HG03571 (cell line): Measurements from ENCODE around the gene TMEM108.

Experiments
- ATAC-seq: cut with Tn5 transposase; IDR thresholded peaks from one replicate; pipeline ENCODE4 v1.9.1; 2021; ENCODE audit not compliant: unreplicated experiment

Gene TMEM108

GRCh38 chr3:133271539-133271938 is 233.3 kb downstream of the TMEM108 start:
- no peak for ATAC-seq

DNA sequence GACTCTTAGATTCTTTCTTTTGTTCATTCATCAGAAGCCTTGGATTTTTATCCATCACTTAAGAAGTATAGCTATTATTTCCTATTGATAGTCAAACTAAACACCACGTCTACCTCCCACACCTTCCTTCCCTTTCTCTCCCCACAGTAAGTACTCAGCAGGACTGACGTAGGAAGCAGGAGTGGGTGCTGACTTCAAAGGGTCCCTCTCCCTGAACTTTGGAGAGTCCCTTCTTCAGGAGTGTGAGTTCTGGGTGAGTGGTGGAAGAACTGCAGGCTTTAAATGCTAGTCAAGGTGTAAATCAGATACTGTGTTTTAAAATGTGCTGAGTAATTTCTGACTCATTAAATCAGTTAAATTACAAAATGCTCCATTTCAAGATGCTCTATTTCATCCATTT is 235.2 kb downstream of the TMEM108 start:
- ATAC-seq: no peak

GRCh38 chr3:133274477-133274876 is 236.3 kb downstream of the TMEM108 start:
- ATAC-seq: no peak

GRCh38 chr3:133276594-133276993 is 238.4 kb downstream of the TMEM108 start:
- no peak for ATAC-seq

DNA sequence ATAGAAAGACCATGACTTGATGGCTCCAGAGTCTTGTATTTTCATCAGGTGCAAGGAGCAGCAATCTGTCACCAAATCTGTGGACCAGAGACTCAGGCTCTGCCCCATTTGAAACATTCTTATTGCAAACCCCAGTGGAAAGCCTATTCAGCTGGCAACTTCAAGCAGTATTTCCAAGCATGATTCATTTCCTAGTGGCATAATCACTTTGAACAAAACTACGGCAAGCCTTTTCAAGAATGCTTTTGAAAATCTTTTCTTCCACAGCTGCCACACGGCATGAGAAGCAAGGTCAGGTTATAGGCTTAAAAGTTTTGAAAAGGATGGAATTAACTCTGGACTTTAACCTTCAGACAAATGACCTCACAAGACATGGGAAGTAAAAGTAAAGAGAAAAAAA is 239.6 kb downstream of the TMEM108 start:
- ATAC-seq: no peak

DNA sequence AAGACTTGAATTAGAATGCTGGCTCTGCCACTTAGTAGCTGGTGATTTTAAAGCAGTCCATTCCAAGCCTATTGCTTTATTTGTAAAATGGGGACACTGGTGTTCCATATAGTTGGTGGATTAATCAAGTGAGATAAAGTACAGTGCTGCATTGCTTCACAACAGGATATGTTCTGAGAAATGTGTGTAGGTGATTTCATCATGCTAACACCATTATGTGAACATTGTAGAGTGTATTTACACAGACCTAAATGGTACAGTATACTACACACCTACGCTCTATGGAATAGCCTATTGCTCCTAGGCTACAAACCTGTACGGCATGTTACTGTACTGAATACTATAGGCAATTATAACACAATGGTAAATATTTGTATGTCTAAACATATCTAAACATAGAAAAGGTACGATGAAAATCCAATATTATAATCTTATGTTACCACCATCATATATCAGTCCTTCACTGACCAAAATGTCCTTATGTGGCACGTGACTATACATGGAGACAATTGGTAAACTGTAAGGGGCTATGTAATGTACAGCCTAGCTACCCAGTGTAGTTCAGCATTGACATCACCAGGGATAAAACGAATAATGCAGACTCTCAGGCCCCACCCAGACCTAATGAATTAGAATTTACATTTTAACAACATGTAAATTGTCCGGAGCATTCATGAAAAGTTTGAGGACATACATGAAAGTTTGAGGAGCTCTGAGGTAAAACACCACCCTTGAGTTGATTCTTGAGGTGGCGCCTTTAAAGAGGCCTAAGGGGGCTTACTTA is 240.3 kb downstream of the TMEM108 start:
- no peak for ATAC-seq

GRCh38 chr3:133280586-133280985 is 242.4 kb downstream of the TMEM108 start:
- no peak for ATAC-seq

DNA sequence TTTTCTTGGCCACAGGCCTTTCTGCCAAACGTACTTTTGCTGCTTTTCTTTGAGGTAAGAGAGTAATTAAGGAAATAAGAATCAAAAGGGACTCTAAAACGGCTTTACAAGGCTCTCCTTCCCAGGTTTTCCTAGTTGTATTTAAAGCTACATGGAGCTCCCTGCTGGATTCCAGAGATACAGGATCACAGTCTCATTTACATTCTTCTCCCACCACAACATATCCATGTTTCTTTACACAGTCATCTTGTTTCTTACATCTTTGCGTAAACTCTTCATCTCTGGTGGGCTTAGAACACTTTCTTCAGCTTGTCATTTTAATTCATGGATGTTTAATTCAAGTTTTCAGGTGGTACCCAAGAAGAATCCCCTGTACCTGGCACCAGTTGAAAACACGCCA is 244.0 kb downstream of the TMEM108 start:
- ATAC-seq: no peak

GRCh38 chr3:133283958-133284807 is 246.0 kb downstream of the TMEM108 start:
- no peak for ATAC-seq

GRCh38 chr3:133289322-133289721 is 251.1 kb downstream of the TMEM108 start:
- no peak for ATAC-seq

DNA sequence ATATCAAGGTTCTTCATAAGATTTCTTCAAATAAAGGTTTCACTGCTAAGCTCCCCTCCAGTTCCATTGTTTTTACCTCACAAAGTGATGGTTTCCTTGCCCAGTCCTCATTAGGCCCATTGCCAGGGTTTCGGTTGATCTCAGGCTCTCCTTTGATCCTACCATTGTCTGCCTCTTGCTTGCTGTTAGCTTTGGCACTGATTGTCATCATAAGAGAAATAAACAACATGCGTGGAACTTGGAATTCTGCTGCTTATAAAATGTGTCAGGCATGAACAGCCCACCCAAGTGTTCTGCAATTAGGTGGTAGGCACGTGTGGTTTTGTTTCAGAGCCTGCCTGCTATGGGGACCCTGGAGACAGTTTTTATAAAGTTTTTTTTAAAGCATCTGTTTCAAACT is 254.1 kb downstream of the TMEM108 start:
- ATAC-seq: no peak

- no peak for ATAC-seq
Observed at GRCh38 chr3:133293397-133294110, 255.4 kb downstream of the TMEM108 start.

- ATAC-seq: no peak
Observed at GRCh38 chr3:133294253-133294652, 256.1 kb downstream of the TMEM108 start.

DNA sequence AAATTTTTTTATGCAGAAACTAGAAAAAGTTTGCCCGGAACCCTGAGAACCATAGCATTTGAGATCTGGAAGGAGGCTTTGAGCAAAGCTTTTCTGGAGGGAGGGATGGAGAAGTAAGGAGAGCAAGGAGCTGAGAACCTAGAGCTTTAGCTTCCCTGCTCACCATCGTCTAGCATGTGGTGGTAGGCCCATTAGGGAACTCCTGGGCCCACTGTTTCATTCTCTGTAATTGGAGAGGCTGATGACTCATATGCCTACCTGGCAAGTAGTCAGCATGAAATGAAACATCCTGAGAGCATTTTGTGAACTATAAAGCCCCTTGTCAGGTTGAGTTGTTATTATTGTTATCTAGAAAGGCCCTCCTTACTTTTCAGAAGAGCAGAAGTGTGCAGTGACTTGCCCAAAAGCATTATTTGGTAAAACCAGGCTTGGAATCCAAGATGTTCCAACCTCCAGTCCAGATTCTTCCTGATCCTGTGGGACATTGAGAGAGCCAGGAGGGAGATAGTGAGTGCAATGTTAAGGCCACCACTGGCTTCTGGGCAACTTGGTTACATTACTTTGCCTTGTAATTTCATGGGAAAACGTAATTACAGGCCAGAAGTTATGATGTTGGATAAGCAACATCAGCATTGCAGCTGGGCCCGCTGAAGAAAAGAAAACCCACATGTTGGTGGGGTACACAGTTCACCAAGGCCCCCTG is 257.2 kb downstream of the TMEM108 start:
- ATAC-seq: no peak

GRCh38 chr3:133295944-133296917 is 258.0 kb downstream of the TMEM108 start:
- ATAC-seq: no peak

GRCh38 chr3:133296981-133297380 is 258.8 kb downstream of the TMEM108 start:
- no peak for ATAC-seq

DNA sequence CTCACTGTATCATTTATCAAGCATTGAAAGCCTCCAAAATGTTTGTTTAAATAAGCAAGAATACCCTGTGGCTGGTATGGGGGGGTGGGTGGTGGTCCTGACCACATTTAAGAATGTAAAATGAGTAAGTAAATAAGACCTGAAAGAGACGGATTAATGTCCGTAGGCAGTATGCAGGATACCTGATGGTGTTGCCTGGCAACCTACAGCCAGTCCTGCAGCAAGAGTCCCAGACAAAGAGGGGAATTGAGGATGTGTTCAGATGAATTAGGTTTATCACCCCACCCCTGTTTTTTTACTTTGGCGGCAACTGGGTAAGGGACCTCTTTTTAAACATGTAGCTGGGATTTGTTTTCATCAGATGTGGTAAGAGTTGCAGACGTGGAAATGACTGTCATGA is 261.9 kb downstream of the TMEM108 start:
- no peak for ATAC-seq

DNA sequence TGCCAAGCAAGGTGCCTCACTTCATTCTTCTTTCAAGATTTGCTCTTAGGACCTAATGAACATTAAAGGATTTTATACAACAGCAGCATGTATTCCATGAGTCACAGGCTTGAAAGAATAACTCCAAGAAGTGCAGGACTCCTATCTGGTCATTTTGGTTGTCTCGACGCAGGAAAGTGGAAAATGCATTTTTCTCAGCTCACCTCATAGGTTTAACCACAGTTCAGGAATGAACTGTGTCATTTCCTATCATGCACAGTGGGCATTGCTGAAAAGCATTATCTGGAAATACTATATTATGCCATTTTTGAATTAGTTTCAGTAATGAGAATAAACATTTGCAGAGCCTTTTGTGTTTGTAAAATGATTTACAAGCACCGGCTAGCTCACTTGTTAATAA is 263.0 kb downstream of the TMEM108 start:
- no peak for ATAC-seq

- ATAC-seq: no peak
Observed at GRCh38 chr3:133301731-133302130, 263.5 kb downstream of the TMEM108 start.

DNA sequence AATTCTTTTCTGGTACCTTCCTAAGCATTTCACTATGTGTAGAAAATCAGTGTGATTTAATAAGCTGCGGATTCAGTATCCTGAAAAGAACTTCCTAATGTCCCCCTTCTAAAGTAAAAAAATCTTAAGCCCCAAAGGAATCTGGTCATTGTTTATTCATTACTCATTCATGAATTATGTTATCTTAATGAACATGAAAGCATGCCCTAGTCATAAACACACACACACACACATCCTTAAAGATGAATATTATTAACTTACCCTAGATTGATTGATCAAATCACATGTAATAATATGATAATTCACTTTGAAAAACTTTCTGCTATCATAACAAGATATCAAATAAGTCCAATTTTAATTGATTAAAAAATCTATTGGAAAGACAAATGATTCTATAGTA is 265.2 kb downstream of the TMEM108 start:
- no peak for ATAC-seq
